Measurements from ENCODE around the gene ADCK1. TPM values are rescaled to one million over a fixed set of nuclear protein-coding genes. Genes with fewer than 3 reads are reported as not detected.

Gene ADCK1
- polyA plus RNA-seq, 2 of the 4 experiments (the other 2 are of a cell fraction): 6.6 to 8.1 TPM

- TF ChIP-seq GATA3 (IDR thresholded peaks at IDR 0.05; ENCODE audit: borderline replicate concordance): no peak
- no peak for TF ChIP-seq RAD21 (conservative IDR thresholded peaks at IDR 0.05 in 1 of 2, IDR thresholded peaks at IDR 0.05 in 1 of 2)
- TF ChIP-seq MYC (IDR thresholded peaks at IDR 0.05; ENCODE audit: borderline replicate concordance, low read length): no peak
- TF ChIP-seq ZFP36 (IDR thresholded peaks at IDR 0.05; ENCODE audit: borderline replicate concordance, partially characterized antibody): no peak
- TF ChIP-seq RCOR1 (IDR thresholded peaks at IDR 0.05; ENCODE audit: low read depth, low read length): no peak
- no peak for TF ChIP-seq SMC3 (IDR thresholded peaks at IDR 0.05)
- no peak for TF ChIP-seq EHMT2 (IDR thresholded peaks at IDR 0.05; ENCODE audit: low read depth)
- no peak for TF ChIP-seq E2F6 (IDR thresholded peaks at IDR 0.05; ENCODE audit: borderline replicate concordance, low read depth)
- TF ChIP-seq ELK1 (IDR thresholded peaks at IDR 0.05; ENCODE audit: low read depth, low read length): no peak
- TF ChIP-seq ZSCAN20 (CRISPR knock-in tag; IDR thresholded peaks at IDR 0.05): no peak
- no peak for TF ChIP-seq HEYL (CRISPR knock-in tag; IDR thresholded peaks at IDR 0.05)
- no peak for TF ChIP-seq CBX2 (IDR thresholded peaks at IDR 0.05; ENCODE audit: borderline replicate concordance, low read depth)
- TF ChIP-seq JUNB (IDR thresholded peaks at IDR 0.05): no peak
- no peak for TF ChIP-seq MAZ (IDR thresholded peaks at IDR 0.05; ENCODE audit: borderline replicate concordance, low read depth, low read length)
- no peak for TF ChIP-seq HOXB5 (CRISPR knock-in tag; IDR thresholded peaks at IDR 0.05)
- no peak for TF ChIP-seq EHF (CRISPR knock-in tag; IDR thresholded peaks at IDR 0.05)
- no peak for TF ChIP-seq POLR2A (IDR thresholded peaks at IDR 0.05; ENCODE audit: low read length)
- no peak for TF ChIP-seq BCL3 (IDR thresholded peaks at IDR 0.05)
- no peak for TF ChIP-seq PHF8 (IDR thresholded peaks at IDR 0.05; ENCODE audit: borderline replicate concordance, low read depth)
- Histone ChIP-seq H3K27ac (no peak overlapping the region), H3K4me3 (no peak overlapping the region), H3K4me2 (no peak overlapping the region), H3K4me1 (no peaks in the 10 kb centered on the region), H3K9me3 (no peaks in the 10 kb centered on the region)
- POLR2A ChIA-PET: no interaction called here
- FAIRE-seq (no peak), ATAC-seq (no peak), DNase-seq (ENCODE audit: low read depth in 1 of 2, low spot score in 1 of 2) (no peak)
- CTCF ChIA-PET: interaction anchor here (0.9 to 3.0 kb wide), 4 partner anchors 9 to 20 kb away, joined by 3 to 15 read pairs (median 3); no protein-coding TSS in a partner anchor
- 92% methylated on average over 4 of the region's 4 CpGs for WGBS (ENCODE audit: missing lambda C conversion rate)
These were observed 73.1 kb downstream of the ADCK1 start for GRCh38 chr14:77872983-77873382.

GRCh38 chr14:77878783-77879182 is 78.9 kb downstream of the ADCK1 start:
- FAIRE-seq (no peak), ATAC-seq (no peak), DNase-seq (ENCODE audit: low read depth in 1 of 2, low spot score in 1 of 2) (no peak)
- no peak for TF ChIP-seq RARB (CRISPR knock-in tag; IDR thresholded peaks at IDR 0.05)
- TF ChIP-seq BCL3 (IDR thresholded peaks at IDR 0.05): no peak
- no peak for TF ChIP-seq ZNF302 (CRISPR knock-in tag; IDR thresholded peaks at IDR 0.05)
- no peak for TF ChIP-seq PHF8 (IDR thresholded peaks at IDR 0.05; ENCODE audit: borderline replicate concordance, low read depth)
- no peak for TF ChIP-seq E2F6 (IDR thresholded peaks at IDR 0.05; ENCODE audit: borderline replicate concordance, low read depth)
- no peak for TF ChIP-seq EHF (CRISPR knock-in tag; IDR thresholded peaks at IDR 0.05)
- CTCF ChIA-PET: interaction anchor here (0.5 to 4.9 kb wide), 3 partner anchors 17 to 276 kb away, joined by 3 to 27 read pairs (median 5); no protein-coding TSS in a partner anchor
- Histone ChIP-seq H3K4me1 (no peaks in the 10 kb centered on the region), H3K27ac (no peak overlapping the region), H3K4me2 (no peak overlapping the region), H3K4me3 (no peak overlapping the region), H3K9me3 (no peaks in the 10 kb centered on the region)
- POLR2A ChIA-PET: no interaction called here
- 43% methylated on average over 4 of the region's 4 CpGs for WGBS (ENCODE audit: missing lambda C conversion rate)
